Heart right ventricle (tissue), 16 donors: ENCODE data around the gene TRMT2A. TPM values are rescaled to one million over a fixed set of nuclear protein-coding genes. Genes with fewer than 3 reads are reported as not detected.

Experiments
- ATAC-seq, 8 donors: fragments of 200-7000 bp; cut with Tn5 transposase; one replicate each; pipeline ENCODE4 v1.9.1; 2020; ENCODE audit warnings: mild to moderate bottlenecking in 8 of 8, moderate library complexity in 8 of 8, moderate number of reproducible peaks in 1 of 8
- DNase-seq, 2 donors: peaks; one replicate each; pipeline ENCODE4 v3.0.0-alpha.2; 2020
- H3K27ac ChIP-seq, 10 donors: fragments of 200-600 bp; sonication (generic) in 2 of 10; one replicate each; pipeline versions ENCODE4 v1.5.0 to v1.8.0; 2020 to 2022; ENCODE audit warnings: mild to moderate bottlenecking in 3 of 10
- H3K27me3 ChIP-seq, 7 donors: fragments of 200-600 bp; one replicate each; pipeline ENCODE4 v1.8.0; 2021 to 2022; ENCODE audit warnings: mild to moderate bottlenecking in 2 of 7
- H3K36me3 ChIP-seq, 9 donors: fragments of 200-600 bp; sonication (generic) in 1 of 9; one replicate each; pipeline versions ENCODE4 v1.5.0 to v1.8.0; 2020 to 2022; ENCODE audit warnings: mild to moderate bottlenecking in 2 of 9
- H3K4me1 ChIP-seq, 9 donors: fragments of 200-600 bp; sonication (generic) in 1 of 9; one replicate each; pipeline versions ENCODE4 v1.5.0 to v1.8.0; 2020 to 2022; ENCODE audit warnings: mild to moderate bottlenecking in 4 of 9
- H3K4me3 ChIP-seq, 10 donors: fragments of 200-600 bp; sonication (generic) in 2 of 10; one replicate each; pipeline versions ENCODE4 v1.5.0 to v1.8.0; 2020 to 2022; ENCODE audit warnings: mild to moderate bottlenecking in 7 of 10, moderate library complexity in 2 of 10
- H3K9me3 ChIP-seq, 11 donors: fragments of 200-600 bp in 10 of 11; sonication (generic) in 2 of 11; one replicate each; pipeline versions ENCODE4 v1.5.0 to v1.8.0; 2013 to 2022; ENCODE audit warnings: mild to moderate bottlenecking in 2 of 11, control low read depth in 1 of 11, moderate library complexity in 1 of 11
- WGBS, 2 donors: extraction: QIAGEN DNeasy Blood & Tissue Kit; methylation state at CpG; one replicate each; pipeline ENCODE4 v1.1.7; 2013; ENCODE audit warnings: inconsistent platforms in 1 of 2; 5-methylcytosine and 5-hydroxymethylcytosine counted together
- intact Hi-C, 10 donors: fragments of 100-400 bp; cut with DNase I; formaldehyde crosslinking; loops; one replicate each; pipeline versions ENCODE4 v1.11.1 to v1.14.2; 2022
- polyA plus RNA-seq, 2 donors: library from polyadenylated mRNA; stranded (reverse); fragments of 200-250 nt; gene quantifications; one replicate each; pipeline ENCODE4 v1.2.3, GENCODE V29; 2013
- total RNA-seq, 10 donors: library from RNA; stranded (reverse); fragmentation: NEBNext Ultra II Directional in 3 of 10; extraction: Animal tissue kit (Norgen Biotek cat#: 25700) in 3 of 10; gene quantifications; one replicate each; pipeline versions ENCODE4 v1.2.1 to v1.2.4, GENCODE V29; 2021 to 2023
- TF ChIP-seq, protein P1 (sequence below), 9 donors: fragments of 200-600 bp; sonication (generic) in 2 of 9; IDR thresholded peaks; one replicate each; pipeline versions ENCODE4 v1.5.0 to v1.8.0; 2021 to 2022; ENCODE audit warnings: antibody characterized with exemption in 9 of 9, mild to moderate bottlenecking in 5 of 9, moderate library complexity in 1 of 9
- donor health status: Arrhythmogenic right ventricular cardiomyopathy.
- donor health status: ischemic (EF 13 %, LVEDD 7.1; RV severe dilation, severe dysfunction).
- donor health status: healthy with polysubstance abuse.
- donor health status: DM: no; HTN: yes; CAD: no.
- donor health status: DM: no; HTN: no; CAD: no.
- donor health status: ischemic (EF 25% LVEDD 6.9; RV normal size, moderate dysfunction).
- donor health status: ischemic (EF 25% LVEDD 5.7; RV mildly dilated, moderate dysfunction).
- donor health status: healthy.
- donor health status: DM: yes; HTN: yes; CAD: no.
- donor health status: Ischemic cardiomyopathy.
- donor health status: ischemic (EF 35%, LVEDD 5.7; RV mildly dilated, moderate dysfunction).
- donor health status: nonischemic (EF 11% LVEDD 7.7; RV severe dilation, severe dysfunction).
- donor health status: DM: yes; HTN: yes; CAD: no.
- donor health status: PGD.
- donor health status: ischemic (EF 29% LVEDD 5.4; RV normal size, mild dysfunction).
- donor health status: nonischemic (EF 23%, LVEDD 6.1; RV moderate dilation, normal function).

TRMT2A gene
- total and polyA plus RNA-seq, 12 donors = 18.4 to 58.2 (median 26.0) TPM

- no peaks in the 10 kb centered on the region for H3K36me3 ChIP-seq
- TF ChIP-seq, protein P1, sequence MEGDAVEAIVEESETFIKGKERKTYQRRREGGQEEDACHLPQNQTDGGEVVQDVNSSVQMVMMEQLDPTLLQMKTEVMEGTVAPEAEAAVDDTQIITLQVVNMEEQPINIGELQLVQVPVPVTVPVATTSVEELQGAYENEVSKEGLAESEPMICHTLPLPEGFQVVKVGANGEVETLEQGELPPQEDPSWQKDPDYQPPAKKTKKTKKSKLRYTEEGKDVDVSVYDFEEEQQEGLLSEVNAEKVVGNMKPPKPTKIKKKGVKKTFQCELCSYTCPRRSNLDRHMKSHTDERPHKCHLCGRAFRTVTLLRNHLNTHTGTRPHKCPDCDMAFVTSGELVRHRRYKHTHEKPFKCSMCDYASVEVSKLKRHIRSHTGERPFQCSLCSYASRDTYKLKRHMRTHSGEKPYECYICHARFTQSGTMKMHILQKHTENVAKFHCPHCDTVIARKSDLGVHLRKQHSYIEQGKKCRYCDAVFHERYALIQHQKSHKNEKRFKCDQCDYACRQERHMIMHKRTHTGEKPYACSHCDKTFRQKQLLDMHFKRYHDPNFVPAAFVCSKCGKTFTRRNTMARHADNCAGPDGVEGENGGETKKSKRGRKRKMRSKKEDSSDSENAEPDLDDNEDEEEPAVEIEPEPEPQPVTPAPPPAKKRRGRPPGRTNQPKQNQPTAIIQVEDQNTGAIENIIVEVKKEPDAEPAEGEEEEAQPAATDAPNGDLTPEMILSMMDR (IDR thresholded peaks at IDR 0.05) = no peak
- peaks cover 0 to 7% (median 4%) of the 10 kb centered on the region in 9 donors for H3K4me1 ChIP-seq
- H3K27ac ChIP-seq = no peak overlapping the region
- 74 to 81% methylated on average over 14 to 15 of the region's 15 CpGs for WGBS, 2 donors
- ATAC-seq = no peak
- H3K4me3 ChIP-seq = no peak overlapping the region
- H3K9me3 ChIP-seq = no peaks in the 10 kb centered on the region
- intact Hi-C loops = loop anchor here in 7 of 10 donors (2.0 to 10.0 kb wide), 5 partner anchors 46 to 129 kb away; partner anchors contain the start of gene RTN4R (in 5 of the 7)
- peaks cover 0 to 7% (median 0%) of the 10 kb centered on the region in 7 donors for H3K27me3 ChIP-seq
- no peak for DNase-seq
These were observed 41.5 kb upstream of the TRMT2A start for GRCh38 chr22:20158391-20159036.

DNA sequence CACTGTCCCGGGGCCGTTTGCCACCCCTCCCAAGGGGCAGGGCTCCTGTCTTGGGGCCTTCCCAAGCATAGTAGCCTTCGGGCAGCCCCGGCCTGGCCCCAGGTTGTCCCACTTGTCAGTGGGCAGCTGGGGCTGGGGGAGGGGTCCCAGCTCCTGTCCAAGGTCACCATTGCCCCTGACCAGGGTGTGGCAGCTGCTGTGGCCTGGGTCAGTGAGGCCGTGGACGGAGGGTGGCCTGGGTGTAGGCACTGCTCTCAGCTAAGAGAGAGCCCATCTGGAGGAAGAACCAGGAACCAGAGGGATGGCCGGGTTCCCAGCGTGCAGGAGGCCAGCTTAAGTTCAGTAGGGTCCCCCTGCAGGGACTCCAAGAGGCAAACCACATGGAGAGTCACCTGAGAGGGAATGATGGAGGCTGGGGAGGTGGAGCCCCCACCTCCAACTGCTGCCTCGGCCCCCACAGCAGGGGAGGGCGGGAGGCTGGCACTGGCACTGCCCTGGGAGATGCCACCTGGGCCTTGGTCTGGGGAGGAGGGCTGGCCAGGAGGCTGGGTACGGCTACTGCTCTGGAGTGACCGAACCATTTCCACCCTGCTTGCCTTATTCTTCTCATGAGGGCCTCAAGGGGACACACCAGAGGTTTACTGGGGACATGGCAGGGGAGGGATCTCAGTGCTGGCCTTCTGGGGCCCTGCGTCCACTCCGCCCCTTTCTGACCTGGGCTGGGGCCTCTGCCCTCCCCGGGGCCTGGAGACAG lies 40.6 kb upstream of the TRMT2A start:
- WGBS, 2 donors = 63 to 69% methylated on average over 15 of the region's 15 CpGs
- DNase-seq (no peak), ATAC-seq (peak in 1 of 8 donors; percentile 2)
- H3K4me3 ChIP-seq = no peak overlapping the region
- H3K9me3 ChIP-seq = no peaks in the 10 kb centered on the region
- peaks cover 0 to 7% (median 4%) of the 10 kb centered on the region in 9 donors for H3K4me1 ChIP-seq
- H3K27ac ChIP-seq = no peak overlapping the region
- TF ChIP-seq, protein P1 (IDR thresholded peaks at IDR 0.05) = no peak
- intact Hi-C loops = loop anchor here (1.0 to 10.0 kb wide), 7 partner anchors 47 to 130 kb away; partner anchors contain the start of gene RTN4R (in 9 of the 10)
- no peaks in the 10 kb centered on the region for H3K36me3 ChIP-seq
- H3K27me3 ChIP-seq = peaks cover 0 to 7% (median 0%) of the 10 kb centered on the region in 7 donors

DNA sequence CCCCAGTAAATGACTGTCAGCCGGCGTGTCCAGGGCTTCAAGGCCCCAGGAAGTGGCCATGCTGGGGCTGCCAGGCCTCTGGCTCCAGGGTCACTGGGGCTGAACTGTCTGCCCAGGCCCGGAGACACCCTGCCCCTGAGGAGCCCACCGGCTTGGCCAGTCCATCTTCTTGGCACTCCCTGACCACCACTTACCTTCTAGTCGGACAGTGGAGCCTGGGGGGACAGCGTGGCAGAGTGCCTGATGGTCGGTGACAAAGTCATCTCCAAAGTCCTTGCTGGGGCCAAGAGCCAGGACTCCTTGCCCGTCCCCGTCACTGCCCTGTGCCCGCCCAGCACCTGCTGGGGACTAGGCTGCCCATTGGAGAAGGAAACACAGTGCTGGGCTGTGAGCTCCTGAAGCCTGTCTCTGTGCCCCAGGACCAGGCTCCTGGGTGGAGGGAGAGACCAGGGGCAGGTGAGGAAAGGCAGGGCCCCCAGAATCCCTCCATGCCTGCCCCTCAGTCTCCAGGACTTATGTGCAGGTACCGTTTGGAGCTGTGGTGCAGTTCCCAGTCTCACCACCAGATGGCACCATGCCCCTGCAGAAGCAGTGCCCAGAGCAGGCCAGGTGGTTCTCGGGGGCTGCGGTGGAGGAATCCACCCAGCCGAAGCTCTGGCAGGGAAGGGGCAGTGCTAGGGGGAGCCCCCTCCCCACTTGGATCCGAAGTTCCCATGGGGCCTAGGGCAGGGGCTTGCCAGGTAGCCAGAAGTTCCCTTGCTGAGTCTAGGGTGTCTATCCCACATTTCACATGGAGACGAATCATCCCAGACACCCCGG lies 39.8 kb upstream of the TRMT2A start:
- 40 to 44% methylated on average over 17 of the region's 17 CpGs for WGBS, 2 donors
- TF ChIP-seq, protein P1 (IDR thresholded peaks at IDR 0.05) = peak in 8 of 9 donors; percentile 97 to 100 (median 98)
- Histone ChIP-seq H3K27ac (no peak overlapping the region), H3K9me3 (no peaks in the 10 kb centered on the region), H3K27me3 (peaks cover 0 to 7% (median 0%) of the 10 kb centered on the region in 7 donors), H3K4me1 (peaks cover 0 to 7% (median 4%) of the 10 kb centered on the region in 9 donors), H3K36me3 (no peaks in the 10 kb centered on the region), H3K4me3 (no peak overlapping the region)
- peak; percentile 68 to 85 (median 76) for ATAC-seq
- intact Hi-C loops = loop anchor here in 8 of 10 donors (1.0 to 10.0 kb wide), 6 partner anchors 48 to 130 kb away; partner anchors contain the start of gene RTN4R (in 8 of the 8)
- peak; percentile 83 to 88 for DNase-seq

DNA sequence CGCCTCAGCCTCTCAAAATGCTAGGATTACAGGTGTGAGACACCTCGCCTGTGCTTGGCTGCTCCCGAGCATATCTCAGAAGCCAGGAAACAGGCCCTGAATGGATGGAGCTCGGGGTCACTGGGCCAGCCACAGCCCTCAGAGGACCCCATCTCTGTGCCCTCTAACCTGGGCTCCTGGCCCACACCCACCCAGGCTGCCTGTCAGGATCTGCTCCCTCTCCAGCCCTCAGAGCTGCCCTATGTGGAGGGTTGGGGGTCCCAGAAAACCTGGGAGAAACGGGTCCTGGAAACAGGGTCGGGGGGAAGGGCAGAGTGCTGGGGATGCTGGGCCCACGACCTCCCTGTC lies 39.0 kb upstream of the TRMT2A start:
- TF ChIP-seq, protein P1 (IDR thresholded peaks at IDR 0.05) = no peak
- WGBS, 2 donors = 69 to 70% methylated on average over 7 of the region's 7 CpGs
- no peak for DNase-seq
- intact Hi-C loops = loop anchor here in 7 of 10 donors (2.0 to 10.0 kb wide), 4 partner anchors 49 to 131 kb away; partner anchors contain the start of gene RTN4R (in 4 of the 7)
- H3K36me3 ChIP-seq = no peaks in the 10 kb centered on the region
- ATAC-seq = no peak
- H3K4me3 ChIP-seq = no peak overlapping the region
- no peak overlapping the region for H3K27ac ChIP-seq
- H3K27me3 ChIP-seq = peaks cover 0 to 7% (median 0%) of the 10 kb centered on the region in 7 donors
- H3K9me3 ChIP-seq = no peaks in the 10 kb centered on the region
- H3K4me1 ChIP-seq = peaks cover 0 to 7% (median 4%) of the 10 kb centered on the region in 9 donors
